GM18951 (cell line): Measurements from ENCODE around the gene SLC38A5.
"Not testable (repeated sequence)": the region's sequence is repeated elsewhere in the genome, so short reads cannot be mapped to it uniquely, and the experiment has no call there.

Source experiments
- POLR2A ChIP-seq: IDR thresholded peaks from 4 replicates; pipeline ENCODE4 v1.6.1; 2011; ENCODE audit warnings: mild to moderate bottlenecking; ENCODE audit not compliant: insufficient read length, insufficient read depth; ENCODE audit errors: extremely low read depth
- in situ Hi-C: fragments of 300-500 bp; cut with MboI; formaldehyde crosslinking; loops from one replicate; pipeline ENCODE4 v1.12.0; 2022; ENCODE audit warnings: low sequenced_read_pairs, mixed read lengths, inconsistent platforms; ENCODE audit not compliant: unreplicated experiment

Gene SLC38A5

DNA sequence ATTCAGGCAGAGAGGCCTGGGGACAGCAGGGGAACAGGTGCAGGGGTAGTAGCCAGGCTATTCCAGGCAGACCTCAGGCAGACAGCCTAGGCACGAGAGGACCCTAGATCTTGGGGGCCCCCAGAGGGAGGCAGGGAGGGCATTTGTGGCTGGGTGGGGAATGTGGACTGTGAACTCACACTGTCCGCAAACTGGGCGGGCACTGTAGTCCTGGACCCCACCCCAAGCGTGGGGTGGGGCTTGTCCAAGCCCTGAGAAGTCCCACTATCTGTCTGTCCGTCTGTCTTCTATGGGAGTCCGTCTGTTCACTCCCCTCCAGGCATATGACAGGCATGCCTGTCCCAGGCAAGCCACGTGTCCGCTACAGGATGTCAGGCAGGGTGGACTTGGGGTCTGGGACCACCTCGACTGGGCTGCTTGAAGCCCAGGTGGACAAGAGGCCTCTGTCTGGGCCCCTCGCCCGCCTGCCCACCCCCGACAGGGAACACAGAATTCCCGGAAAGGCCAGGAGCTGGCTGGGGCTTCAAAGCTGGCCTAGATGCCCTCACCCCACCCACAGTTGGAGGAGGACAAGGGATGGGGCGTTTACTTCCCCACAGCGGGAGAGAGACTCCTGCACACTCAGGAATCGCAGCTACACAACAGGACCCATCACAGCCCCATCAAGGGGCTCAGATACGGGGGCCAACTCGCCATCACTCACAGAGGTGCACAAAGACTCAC lies at the start of gene SLC38A5:
SLC38A5 (minus strand) TSS at position 151 of the 723 bp plus-strand sequence. CDS start 2,336 bp downstream, outside the sequence.
- no peak for TF ChIP-seq POLR2A
- in situ Hi-C loops, result no loop called here

DNA sequence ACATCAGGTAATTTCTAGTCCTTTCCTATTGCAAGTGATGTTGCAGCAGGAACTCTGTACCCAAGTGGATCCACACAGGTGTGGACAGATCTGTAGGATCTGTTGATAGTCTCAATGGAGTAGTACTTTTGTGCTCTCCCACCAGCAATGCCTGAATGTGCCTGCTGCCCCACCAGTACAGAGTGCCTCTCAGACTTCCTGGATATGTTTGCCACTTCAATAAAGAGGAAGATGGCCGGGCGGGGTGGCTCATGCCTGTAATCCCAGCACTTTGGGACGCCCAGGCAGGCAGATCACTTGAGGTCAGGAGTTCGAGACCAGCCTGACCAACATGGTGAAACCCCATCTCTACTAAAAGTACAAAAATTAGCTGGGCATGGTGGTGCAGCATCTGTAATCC lies 49.4 kb upstream of the SLC38A5 start:
- in situ Hi-C loops, result not testable (repeated sequence)

DNA sequence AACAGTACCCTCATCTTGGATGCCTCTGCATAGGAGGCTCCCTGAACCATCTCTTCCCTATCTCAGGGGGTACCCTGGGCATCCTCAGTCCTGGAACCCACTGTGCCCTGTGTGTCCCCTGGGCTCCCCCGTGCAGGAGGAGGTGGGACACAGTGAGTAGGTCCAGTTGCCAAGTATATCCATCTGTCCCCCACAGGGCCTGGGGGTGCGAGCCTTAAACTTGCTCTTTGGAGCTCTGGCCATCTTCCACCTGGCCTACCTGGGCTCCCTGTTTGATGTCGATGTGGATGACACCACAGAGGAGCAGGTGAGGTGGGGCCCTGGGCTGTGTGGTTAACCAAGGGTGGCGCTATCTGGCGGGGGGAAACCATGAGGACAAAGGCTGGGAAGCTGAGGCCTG lies 46.9 kb upstream of the SLC38A5 start:
- in situ Hi-C loops, result no loop called here
- TF ChIP-seq POLR2A, result no peak

DNA sequence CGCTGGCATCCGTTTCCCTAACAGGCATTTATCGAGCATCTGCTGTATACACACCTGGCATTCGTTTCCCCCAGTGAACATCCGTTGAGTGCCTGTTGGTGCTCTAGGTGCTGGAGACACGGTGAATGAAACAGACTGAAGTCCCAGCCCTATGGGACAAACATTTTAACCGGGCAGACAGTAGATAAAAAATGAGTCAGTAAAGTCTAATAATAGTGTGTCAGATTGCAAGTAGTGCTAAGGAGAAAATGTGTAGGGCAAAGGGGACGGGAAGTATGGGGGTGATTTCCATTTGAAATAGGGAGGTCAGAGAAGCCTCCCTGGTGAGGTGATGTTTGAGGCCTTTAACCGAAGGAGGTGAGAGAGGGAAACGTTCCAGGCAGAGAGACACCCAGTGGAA lies 46.2 kb upstream of the SLC38A5 start:
- TF ChIP-seq POLR2A, result no peak
- in situ Hi-C loops, result no loop called here

DNA sequence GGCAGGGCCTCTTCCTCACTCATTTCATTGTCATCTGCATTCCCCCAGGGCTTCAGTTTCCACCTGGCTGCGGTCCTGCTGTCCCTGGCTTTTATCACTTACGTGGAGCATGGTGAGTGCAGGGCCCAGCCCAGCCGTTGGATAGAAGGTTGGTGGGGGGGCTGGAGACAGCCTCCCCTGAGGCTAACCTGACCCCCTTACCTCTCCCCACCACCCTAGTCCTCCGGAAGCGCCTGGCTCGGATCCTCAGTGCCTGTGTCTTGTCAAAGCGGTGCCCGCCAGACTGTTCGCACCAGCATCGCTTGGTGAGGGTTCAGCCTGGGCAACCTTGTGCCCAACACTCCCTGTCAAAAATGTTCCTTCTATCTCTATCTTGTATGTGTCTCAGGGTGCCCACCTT lies 45.8 kb upstream of the SLC38A5 start:
- in situ Hi-C loops, result no loop called here
- no peak for TF ChIP-seq POLR2A

DNA sequence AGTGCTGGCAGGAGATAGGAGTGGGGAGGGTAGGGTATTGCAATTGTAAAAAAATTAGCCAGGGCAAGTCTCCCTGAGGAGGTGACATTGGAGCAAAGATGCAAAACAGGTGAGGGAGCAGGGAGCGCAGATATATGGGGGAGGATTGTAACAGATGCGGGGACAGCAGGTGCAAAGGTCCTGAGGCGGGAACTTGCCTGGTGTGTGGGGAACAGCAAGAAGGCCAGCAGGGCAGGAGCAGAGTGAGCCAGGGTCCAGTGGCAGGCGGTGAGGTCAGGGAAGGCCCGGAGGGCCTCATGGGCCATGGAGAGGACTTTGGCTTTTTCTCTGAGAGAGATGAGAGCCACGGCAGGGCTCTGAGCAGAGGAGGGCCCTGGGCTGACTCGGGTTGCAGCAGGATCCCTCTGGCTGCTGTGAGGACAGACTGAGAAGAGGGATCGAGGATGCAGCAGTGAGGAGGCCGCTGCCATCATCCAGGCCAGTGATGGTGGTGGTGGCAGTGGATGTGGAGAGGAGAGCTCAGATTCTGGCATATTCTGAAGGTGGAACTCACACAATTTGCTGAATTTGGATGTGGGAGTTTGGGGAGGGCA lies 44.9 kb upstream of the SLC38A5 start:
- TF ChIP-seq POLR2A, result no peak
- in situ Hi-C loops, result no loop called here

DNA sequence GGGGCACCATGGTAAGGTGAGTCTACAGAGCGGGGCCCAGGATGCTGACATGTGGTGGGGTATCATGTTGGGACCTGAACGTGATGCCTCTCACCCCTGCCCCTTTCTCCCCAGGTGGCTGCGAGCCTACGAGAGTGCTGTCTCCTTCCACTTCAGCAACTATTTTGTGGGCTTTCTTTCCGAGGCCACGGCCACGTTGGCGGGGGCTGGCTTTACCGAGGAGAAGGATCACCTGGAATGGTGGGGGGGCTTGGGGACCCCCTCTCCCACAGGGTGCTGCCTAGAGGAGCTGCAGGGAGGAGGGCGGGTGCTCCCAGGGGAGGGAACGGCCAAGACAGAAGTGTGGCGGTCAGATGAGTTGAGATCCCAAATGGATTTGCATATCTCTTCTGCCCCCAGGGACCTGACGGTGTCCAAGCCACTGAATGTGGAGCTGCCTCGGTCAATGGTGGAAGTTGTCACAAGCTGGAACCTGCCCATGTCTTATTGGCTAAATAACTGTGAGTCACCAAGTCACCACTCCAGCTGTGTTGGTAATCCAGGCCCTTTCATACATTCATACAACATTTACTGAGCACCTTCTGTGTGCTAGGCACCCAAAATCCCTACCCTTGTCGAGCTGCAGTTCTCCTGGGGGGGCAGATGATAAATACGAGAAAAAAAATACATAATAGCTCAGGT lies 44.2 kb upstream of the SLC38A5 start:
- TF ChIP-seq POLR2A, result no peak
- in situ Hi-C loops, result no loop called here

DNA sequence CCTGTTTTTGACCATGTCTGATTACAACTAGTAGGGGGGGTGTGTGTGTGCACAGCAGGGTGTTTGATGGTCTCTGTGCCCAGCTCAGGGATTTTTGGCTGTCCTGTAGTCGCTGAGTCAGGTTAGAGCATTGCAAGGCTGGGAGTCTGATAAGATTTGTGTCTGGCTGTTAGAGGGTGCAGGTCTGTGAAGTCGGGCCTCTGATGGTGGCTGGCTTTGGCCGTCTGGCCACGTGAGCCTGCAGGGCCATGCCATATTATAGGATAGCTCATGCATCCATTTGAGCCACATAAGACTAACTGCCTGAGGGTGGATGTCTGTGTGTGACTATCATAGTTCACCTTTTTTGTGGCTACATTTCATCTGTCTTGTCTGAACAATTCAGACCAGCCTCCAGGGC lies 43.6 kb upstream of the SLC38A5 start:
- TF ChIP-seq POLR2A, result no peak
- in situ Hi-C loops, result no loop called here

DNA sequence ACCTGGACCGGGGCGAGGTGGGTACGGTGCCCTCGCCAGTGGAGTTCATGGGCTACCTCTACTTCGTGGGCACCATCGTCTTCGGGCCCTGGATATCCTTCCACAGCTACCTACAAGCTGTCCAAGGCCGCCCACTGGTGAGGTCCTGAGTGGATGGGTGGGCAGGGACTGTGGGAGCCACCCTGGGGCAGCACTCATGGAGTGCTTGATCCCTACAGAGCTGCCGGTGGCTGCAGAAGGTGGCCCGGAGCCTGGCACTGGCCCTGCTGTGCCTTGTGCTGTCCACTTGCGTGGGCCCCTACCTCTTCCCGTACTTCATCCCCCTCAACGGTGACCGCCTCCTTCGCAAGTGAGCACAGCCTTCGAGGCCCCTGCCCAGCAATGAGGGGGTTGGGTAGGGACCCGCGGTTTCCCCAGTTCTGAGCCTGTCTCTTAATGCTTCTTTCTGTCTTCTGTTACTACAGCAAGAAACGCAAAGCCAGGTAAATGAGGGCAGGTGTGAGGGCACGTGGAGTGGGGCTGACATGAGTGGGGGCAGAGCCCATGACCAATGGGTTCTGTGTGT lies 42.4 kb upstream of the SLC38A5 start:
- TF ChIP-seq POLR2A, result no peak
- in situ Hi-C loops, result no loop called here

DNA sequence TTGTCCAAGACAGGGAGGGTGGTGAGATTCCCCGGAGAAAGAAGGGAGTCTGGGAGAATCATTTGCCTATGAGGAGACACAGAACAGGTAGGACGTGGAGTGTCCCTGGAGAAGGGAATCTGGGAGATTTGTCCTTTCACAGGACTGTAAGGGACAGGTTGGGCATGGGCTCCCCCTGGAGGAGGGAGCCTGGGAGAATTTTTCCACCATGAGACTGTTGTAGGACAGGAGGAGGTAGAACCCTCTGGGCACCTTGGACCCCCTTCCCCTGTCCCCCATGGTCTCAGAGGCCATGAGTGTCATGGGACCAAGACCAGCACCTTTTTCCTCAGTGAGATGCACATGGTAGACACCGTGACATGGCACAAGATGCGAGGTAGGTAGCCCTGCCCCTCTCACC lies 41.5 kb upstream of the SLC38A5 start:
- TF ChIP-seq POLR2A, result no peak
- in situ Hi-C loops, result no loop called here

DNA sequence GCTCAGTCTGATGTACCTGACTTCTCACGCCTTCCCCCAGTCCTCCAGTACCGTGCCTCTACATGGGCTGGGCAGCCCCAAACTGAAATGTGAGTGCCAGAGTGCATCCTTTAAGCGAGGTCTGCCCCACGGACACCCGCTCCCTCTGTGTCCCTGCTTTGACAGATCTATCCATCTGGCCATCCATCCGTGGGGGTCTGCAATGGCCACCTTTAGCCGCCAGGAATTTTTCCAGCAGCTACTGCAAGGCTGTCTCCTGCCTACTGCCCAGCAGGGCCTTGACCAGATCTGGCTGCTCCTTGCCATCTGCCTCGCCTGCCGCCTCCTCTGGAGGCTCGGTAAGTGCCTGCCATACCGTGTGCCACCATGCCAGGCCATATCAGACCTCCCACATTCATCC lies 39.6 kb upstream of the SLC38A5 start:
- in situ Hi-C loops, result no loop called here
- no peak for TF ChIP-seq POLR2A

DNA sequence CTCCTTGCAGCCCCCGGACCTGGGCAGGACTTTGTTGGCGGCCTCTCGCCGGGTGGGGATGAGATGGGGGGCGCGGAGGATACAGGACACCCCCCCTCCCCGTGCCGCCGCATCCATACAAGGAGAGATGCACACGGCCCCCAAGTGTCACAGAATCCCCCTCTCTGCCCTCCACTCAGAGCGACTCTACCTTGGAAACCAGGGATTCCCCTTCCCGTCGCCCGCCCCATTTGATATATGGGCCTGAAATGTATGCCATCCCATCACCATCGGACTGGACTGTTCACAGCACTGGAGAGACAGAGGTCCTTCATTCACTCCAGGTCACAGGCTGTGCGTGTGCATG lies 39.2 kb upstream of the SLC38A5 start:
- in situ Hi-C loops, result no loop called here
- no peak for TF ChIP-seq POLR2A

DNA sequence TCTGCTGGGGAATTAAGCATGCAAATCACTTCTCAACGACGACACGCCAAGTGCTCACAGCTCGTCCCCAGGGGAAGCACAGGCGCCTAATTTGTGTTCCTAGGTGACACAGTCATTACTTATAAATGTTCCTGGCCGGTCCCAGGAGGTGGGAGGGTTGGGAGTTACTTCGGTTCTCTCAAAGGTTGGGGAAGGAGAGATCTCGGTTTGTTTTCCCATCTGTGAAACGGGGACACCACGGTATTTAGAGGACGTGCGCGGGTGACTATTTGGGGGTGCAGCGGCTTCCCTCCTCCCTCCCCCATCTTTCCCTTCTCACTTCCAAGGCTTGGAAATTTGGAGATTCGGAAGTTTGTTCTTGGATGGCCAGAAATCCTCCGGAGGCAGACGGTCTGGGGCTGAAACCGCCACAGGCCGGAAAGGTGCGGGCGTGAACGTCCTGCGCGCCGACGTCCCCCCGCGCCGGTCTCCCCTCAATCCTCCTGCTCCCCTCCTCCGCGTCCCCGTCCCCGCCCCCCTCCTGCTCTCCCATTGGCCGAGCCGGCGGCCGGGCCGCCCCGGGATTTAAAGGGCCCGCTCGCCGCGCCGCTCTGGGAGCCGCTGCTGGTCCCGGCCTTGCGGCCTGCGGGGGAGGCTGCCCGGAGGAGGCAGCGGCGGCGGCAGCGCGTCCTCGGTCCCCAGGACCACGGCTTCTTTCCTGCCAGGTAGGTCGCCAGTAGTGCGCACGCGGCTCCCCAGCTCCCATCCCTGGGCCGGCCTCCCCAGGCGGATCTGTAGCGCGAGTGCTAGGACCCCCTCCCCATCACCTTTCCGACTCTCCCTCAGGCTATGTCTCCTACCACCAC lies 38.6 kb upstream of the SLC38A5 start, which contains the start of gene PORCN:
PORCN (plus strand) TSS at position 593 of the 845 bp plus-strand sequence. CDS start 829 bp downstream, outside the sequence.
- peak; percentile 72 for TF ChIP-seq POLR2A
- in situ Hi-C loops, result no loop called here
